Measurements from ENCODE around the gene FSD1.

The FSD1 gene

GRCh38 chr19:4334929-4335570 is 30.7 kb downstream of the FSD1 start:
- Histone ChIP-seq H3K4me1 (ENCODE audit: insufficient read depth, low read length, severe bottlenecking) (peaks cover 9% of the 10 kb centered on the region), H3K27ac (ENCODE audit: low read depth, low read length, poor library complexity, severe bottlenecking) (no peak overlapping the region), H3K27me3 (ENCODE audit: insufficient read depth, low read length) (no peaks in the 10 kb centered on the region), H3K79me2 (ENCODE audit: insufficient read depth, low read length) (no peaks in the 10 kb centered on the region), H3K9ac (ENCODE audit: low read length) (no peak overlapping the region), H3K9me3 (ENCODE audit: low read length) (no peaks in the 10 kb centered on the region), H3K4me2 (ENCODE audit: low read length) (no peak overlapping the region), H3K4me3 (ENCODE audit: low read depth, low read length, poor library complexity, severe bottlenecking) (no peak overlapping the region), H2AFZ (ENCODE audit: low read length) (no peak overlapping the region), H4K20me1 (ENCODE audit: insufficient read depth, low read length) (no peaks in the 10 kb centered on the region), H3F3A (ENCODE audit: insufficient read depth, low read length) (no peaks in the 10 kb centered on the region), H3K9me2 (ENCODE audit: low read depth, low read length) (no peaks in the 10 kb centered on the region), H3K36me3 (ENCODE audit: insufficient read depth, low read length) (no peaks in the 10 kb centered on the region)
- no peak for TF ChIP-seq CTCF (IDR thresholded peaks at IDR 0.05; ENCODE audit: low read length)
- TF ChIP-seq EZH2 (IDR thresholded peaks at IDR 0.05; ENCODE audit: borderline replicate concordance, low read length): no peak

DNA sequence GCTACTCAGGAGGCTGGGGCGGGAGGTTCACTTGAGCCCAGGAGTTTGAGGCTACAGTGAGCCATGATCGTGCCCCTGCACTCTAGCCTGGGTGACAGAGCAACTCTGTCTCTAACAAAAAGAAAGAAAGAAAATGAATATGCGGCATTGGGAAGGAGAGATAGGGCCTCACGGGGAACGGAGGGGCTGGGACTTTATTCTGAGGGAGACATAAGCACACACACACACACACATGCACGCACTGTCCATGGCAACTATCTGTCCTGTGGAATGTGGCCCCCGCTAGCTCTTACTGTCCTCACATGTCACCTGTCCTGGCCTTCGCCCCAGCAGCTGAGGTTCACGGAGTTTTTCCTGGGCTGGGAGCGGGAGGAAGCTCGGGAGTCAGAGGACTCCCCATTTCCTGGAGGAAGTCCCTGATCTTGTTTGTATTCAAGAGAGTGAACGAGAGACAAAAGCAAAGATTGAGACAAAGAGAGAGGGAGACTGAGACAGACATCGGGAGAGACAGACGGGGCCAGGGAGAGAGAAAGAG is 33.6 kb downstream of the FSD1 start:
- Histone ChIP-seq H3K9me3 (ENCODE audit: low read length) (no peaks in the 10 kb centered on the region), H4K20me1 (ENCODE audit: insufficient read depth, low read length) (no peaks in the 10 kb centered on the region), H3K27me3 (ENCODE audit: insufficient read depth, low read length) (no peaks in the 10 kb centered on the region), H3K9me2 (ENCODE audit: low read depth, low read length) (no peaks in the 10 kb centered on the region), H3K9ac (ENCODE audit: low read length) (peak overlapping the region; percentile 22; the same call in 1 of the 2 replicates), H3K4me2 (ENCODE audit: low read length) (peak overlapping the region; percentile 52), H3K79me2 (ENCODE audit: insufficient read depth, low read length) (no peaks in the 10 kb centered on the region), H2AFZ (ENCODE audit: low read length) (no peak overlapping the region), H3K4me1 (ENCODE audit: insufficient read depth, low read length, severe bottlenecking) (peaks cover 15% of the 10 kb centered on the region), H3K27ac (ENCODE audit: low read depth, low read length, poor library complexity, severe bottlenecking) (no peak overlapping the region), H3F3A (ENCODE audit: insufficient read depth, low read length) (no peaks in the 10 kb centered on the region), H3K4me3 (ENCODE audit: low read depth, low read length, poor library complexity, severe bottlenecking) (peak overlapping the region; percentile 37), H3K36me3 (ENCODE audit: insufficient read depth, low read length) (no peaks in the 10 kb centered on the region)
- TF ChIP-seq CTCF (IDR thresholded peaks at IDR 0.05; ENCODE audit: low read length): no peak

DNA sequence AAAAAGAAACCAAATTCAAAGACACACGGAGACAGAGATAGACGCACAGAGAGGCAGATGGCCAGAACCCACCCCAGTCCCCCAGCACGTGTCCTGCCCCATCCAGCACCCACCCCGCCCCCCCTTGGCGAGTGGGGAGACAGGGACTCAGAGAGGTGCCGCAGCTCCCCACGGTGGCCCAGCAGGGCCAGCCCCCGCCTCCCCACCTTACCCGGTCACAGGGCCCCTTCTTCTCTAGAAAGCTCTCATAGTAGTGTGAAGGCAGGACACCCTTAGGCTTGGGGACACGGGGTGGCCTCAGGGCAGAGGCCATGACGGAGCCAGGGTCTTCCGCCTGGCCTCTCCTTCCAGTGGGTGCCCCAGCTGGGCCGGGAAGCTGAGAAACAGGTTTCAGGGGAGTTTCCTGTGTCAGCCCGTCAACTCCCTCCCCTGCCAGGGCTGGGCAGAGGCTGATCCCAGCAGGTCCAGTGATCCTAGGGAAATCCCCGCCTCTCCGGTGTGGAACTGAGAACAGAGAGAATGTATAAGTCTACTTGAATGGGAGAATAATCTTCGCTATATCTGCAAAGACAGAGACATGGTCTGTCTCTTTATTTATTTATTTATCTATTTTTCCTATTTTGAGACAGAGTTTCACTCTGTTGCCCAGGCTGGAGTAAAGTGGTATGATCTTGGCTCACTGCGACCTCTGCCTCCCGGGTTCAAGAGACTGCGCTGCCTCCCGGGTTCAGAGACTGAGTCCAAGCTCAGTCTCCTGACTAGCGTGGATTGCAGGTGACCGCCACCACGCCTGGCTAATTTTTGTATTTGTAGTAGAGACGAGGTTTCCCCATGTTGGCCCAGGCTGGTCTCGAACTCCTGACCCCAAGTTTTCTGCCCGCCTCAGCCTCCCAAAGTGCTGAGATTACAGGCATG is 34.3 kb downstream of the FSD1 start, which contains the start of gene STAP2:
TSS of gene STAP2 (minus strand) at position 387 of the 915 bp plus-strand sequence. CDS start at position 313, 74 bp downstream.
- H3K4me2 ChIP-seq (ENCODE audit: low read length): peak within 1 kb of the TSS; percentile 52
- no peaks in the 10 kb centered on the region for H4K20me1 ChIP-seq (ENCODE audit: insufficient read depth, low read length)
- H3K4me1 ChIP-seq (ENCODE audit: insufficient read depth, low read length, severe bottlenecking): peaks cover 15% of the 10 kb centered on the region
- H3K36me3 ChIP-seq (ENCODE audit: insufficient read depth, low read length): no peaks in the 10 kb centered on the region
- H3K79me2 ChIP-seq (ENCODE audit: insufficient read depth, low read length): no peaks in the 10 kb centered on the region
- no peaks in the 10 kb centered on the region for H3F3A ChIP-seq (ENCODE audit: insufficient read depth, low read length)
- TF ChIP-seq EZH2 (IDR thresholded peaks at IDR 0.05; ENCODE audit: borderline replicate concordance, low read length) (no peak), CTCF (IDR thresholded peaks at IDR 0.05; ENCODE audit: low read length) (no peak)
- peak within 1 kb of the TSS; percentile 22; the same call in 1 of the 2 replicates for H3K9ac ChIP-seq (ENCODE audit: low read length)
- H3K9me3 ChIP-seq (ENCODE audit: low read length): no peaks in the 10 kb centered on the region
- H2AFZ ChIP-seq (ENCODE audit: low read length): no peak within 1 kb of the TSS
- no peaks in the 10 kb centered on the region for H3K9me2 ChIP-seq (ENCODE audit: low read depth, low read length)
- H3K27ac ChIP-seq (ENCODE audit: low read depth, low read length, poor library complexity, severe bottlenecking): no peak within 1 kb of the TSS
- H3K27me3 ChIP-seq (ENCODE audit: insufficient read depth, low read length): no peaks in the 10 kb centered on the region
- peak within 1 kb of the TSS; percentile 37 for H3K4me3 ChIP-seq (ENCODE audit: low read depth, low read length, poor library complexity, severe bottlenecking)

Measured in OCI-LY1 (cell line).